ENCODE data around the gene C3orf22.
"Not testable (repeated sequence)": the region's sequence is repeated elsewhere in the genome, so short reads cannot be mapped to it uniquely, and the experiment has no call there.

The C3orf22 gene

GRCh38 chr3:126599101-126599500 lies 40.4 kb upstream of the C3orf22 start:
- no peaks in the 10 kb centered on the region for H3K27me3 ChIP-seq (ENCODE audit: control insufficient read depth in 1 of 2, insufficient read depth in 1 of 2, low read length in 2 of 2)
- no peak overlapping the region for H4K91ac ChIP-seq (ENCODE audit: low read length)
- no peaks in the 10 kb centered on the region for H3K4me1 ChIP-seq (ENCODE audit: control insufficient read depth, insufficient read depth, low read depth, low read length)
- no peak overlapping the region for H3K4me2 ChIP-seq (ENCODE audit: low read length, poor library complexity, severe bottlenecking)
- DNase-seq, result no peak
- H3K9ac ChIP-seq (ENCODE audit: low read length), result no peak overlapping the region
- no peak overlapping the region for H3K4ac ChIP-seq (ENCODE audit: low read depth in 1 of 2, low read length in 2 of 2)
- H3K9me3 ChIP-seq (ENCODE audit: control insufficient read depth, low read length), result peaks cover 16% of the 10 kb centered on the region
- H3K4me3 ChIP-seq (ENCODE audit: insufficient read depth in 1 of 2, low read depth in 1 of 2, low read length in 2 of 2), result no peak overlapping the region
- peaks cover 0 to 5% of the 10 kb centered on the region in 2 experiments for H3K36me3 ChIP-seq (ENCODE audit: control insufficient read depth in 1 of 2, insufficient read depth in 2 of 2, low read depth in 1 of 2, low read length in 2 of 2)
- H3K27ac ChIP-seq (ENCODE audit: low read length, poor library complexity, severe bottlenecking), result no peak overlapping the region
- no peak overlapping the region for H3K18ac ChIP-seq (ENCODE audit: low read depth in 1 of 2, low read length in 2 of 2)
- H2BK15ac ChIP-seq (ENCODE audit: low read depth, poor library complexity, severe bottlenecking), result no peak overlapping the region
- H3K23ac ChIP-seq (ENCODE audit: low read length in 2 of 2), result no peak overlapping the region
- no peak overlapping the region for H2BK120ac ChIP-seq (ENCODE audit: low read depth, low read length)
- no peaks in the 10 kb centered on the region for H3K79me1 ChIP-seq (replicated peaks; ENCODE audit: low read length, poor library complexity, severe bottlenecking)
- no peak overlapping the region for H2AK5ac ChIP-seq (ENCODE audit: low read length, severe bottlenecking)
- H2BK5ac ChIP-seq (ENCODE audit: low read depth, low read length, poor library complexity, severe bottlenecking), result no peak overlapping the region
- no peak overlapping the region for H4K8ac ChIP-seq (ENCODE audit: low read length)
- H2BK12ac ChIP-seq (ENCODE audit: low read length in 2 of 2), result no peak overlapping the region
- WGBS, result 41% methylated on average over 1 of the region's 1 CpG
- H2AFZ ChIP-seq (ENCODE audit: low read depth, low read length), result peak overlapping the region; percentile 27
- no peak overlapping the region for H3K14ac ChIP-seq (ENCODE audit: low read length in 2 of 2)

- H3K14ac ChIP-seq (ENCODE audit: low read length in 2 of 2); H4K8ac ChIP-seq (ENCODE audit: low read length); H3K4me2 ChIP-seq (ENCODE audit: low read length, poor library complexity, severe bottlenecking); H3K4ac ChIP-seq (ENCODE audit: low read depth in 1 of 2, low read length in 2 of 2); H3K23ac ChIP-seq (ENCODE audit: low read length in 2 of 2); H3K36me3 ChIP-seq (ENCODE audit: control insufficient read depth in 1 of 2, insufficient read depth in 2 of 2, low read depth in 1 of 2, low read length in 2 of 2); H3K27ac ChIP-seq (ENCODE audit: low read length, poor library complexity, severe bottlenecking); H3K27me3 ChIP-seq (ENCODE audit: control insufficient read depth in 1 of 2, insufficient read depth in 1 of 2, low read length in 2 of 2); H2BK15ac ChIP-seq (ENCODE audit: low read depth, poor library complexity, severe bottlenecking); H3K79me1 ChIP-seq (replicated peaks; ENCODE audit: low read length, poor library complexity, severe bottlenecking); H3K4me3 ChIP-seq (ENCODE audit: insufficient read depth in 1 of 2, low read depth in 1 of 2, low read length in 2 of 2); H2BK120ac ChIP-seq (ENCODE audit: low read depth, low read length); DNase-seq; H2BK12ac ChIP-seq (ENCODE audit: low read length in 2 of 2); H4K91ac ChIP-seq (ENCODE audit: low read length); H2BK5ac ChIP-seq (ENCODE audit: low read depth, low read length, poor library complexity, severe bottlenecking); H3K9ac ChIP-seq (ENCODE audit: low read length); H3K18ac ChIP-seq (ENCODE audit: low read depth in 1 of 2, low read length in 2 of 2); H2AK5ac ChIP-seq (ENCODE audit: low read length, severe bottlenecking); H2AFZ ChIP-seq (ENCODE audit: low read depth, low read length); H3K4me1 ChIP-seq (ENCODE audit: control insufficient read depth, insufficient read depth, low read depth, low read length): not testable (repeated sequence)
- WGBS, result 97% methylated on average over 4 of the region's 4 CpGs
- peaks cover 30% of the 10 kb centered on the region for H3K9me3 ChIP-seq (ENCODE audit: control insufficient read depth, low read length)
These were observed 36.7 kb upstream of the C3orf22 start for GRCh38 chr3:126595479-126595878.

- H4K91ac ChIP-seq (ENCODE audit: low read length); H4K8ac ChIP-seq (ENCODE audit: low read length); DNase-seq; H2AK5ac ChIP-seq (ENCODE audit: low read length, severe bottlenecking); H3K36me3 ChIP-seq (ENCODE audit: control insufficient read depth in 1 of 2, insufficient read depth in 2 of 2, low read depth in 1 of 2, low read length in 2 of 2); H3K27me3 ChIP-seq (ENCODE audit: control insufficient read depth in 1 of 2, insufficient read depth in 1 of 2, low read length in 2 of 2); H3K4me2 ChIP-seq (ENCODE audit: low read length, poor library complexity, severe bottlenecking); H3K9ac ChIP-seq (ENCODE audit: low read length); H3K4me3 ChIP-seq (ENCODE audit: insufficient read depth in 1 of 2, low read depth in 1 of 2, low read length in 2 of 2); H2BK5ac ChIP-seq (ENCODE audit: low read depth, low read length, poor library complexity, severe bottlenecking); H2AFZ ChIP-seq (ENCODE audit: low read depth, low read length); H3K27ac ChIP-seq (ENCODE audit: low read length, poor library complexity, severe bottlenecking); H2BK15ac ChIP-seq (ENCODE audit: low read depth, poor library complexity, severe bottlenecking); H3K18ac ChIP-seq (ENCODE audit: low read depth in 1 of 2, low read length in 2 of 2); H2BK12ac ChIP-seq (ENCODE audit: low read length in 2 of 2); H2BK120ac ChIP-seq (ENCODE audit: low read depth, low read length); H3K4me1 ChIP-seq (ENCODE audit: control insufficient read depth, insufficient read depth, low read depth, low read length); H3K4ac ChIP-seq (ENCODE audit: low read depth in 1 of 2, low read length in 2 of 2); H3K23ac ChIP-seq (ENCODE audit: low read length in 2 of 2); H3K14ac ChIP-seq (ENCODE audit: low read length in 2 of 2); H3K79me1 ChIP-seq (replicated peaks; ENCODE audit: low read length, poor library complexity, severe bottlenecking): not testable (repeated sequence)
- 69% methylated on average over 5 of the region's 5 CpGs for WGBS
- H3K9me3 ChIP-seq (ENCODE audit: control insufficient read depth, low read length), result peaks cover 28% of the 10 kb centered on the region
These were observed 32.8 kb upstream of the C3orf22 start for GRCh38 chr3:126591515-126591914.

- no peaks in the 10 kb centered on the region for H3K36me3 ChIP-seq (ENCODE audit: control insufficient read depth in 1 of 2, insufficient read depth in 2 of 2, low read depth in 1 of 2, low read length in 2 of 2)
- no peak overlapping the region for H4K8ac ChIP-seq (ENCODE audit: low read length)
- H2BK5ac ChIP-seq (ENCODE audit: low read depth, low read length, poor library complexity, severe bottlenecking), result no peak overlapping the region
- no peak overlapping the region for H3K18ac ChIP-seq (ENCODE audit: low read depth in 1 of 2, low read length in 2 of 2)
- H2AK5ac ChIP-seq (ENCODE audit: low read length, severe bottlenecking), result no peak overlapping the region
- no peak overlapping the region for H3K4ac ChIP-seq (ENCODE audit: low read depth in 1 of 2, low read length in 2 of 2)
- no peak overlapping the region for H3K14ac ChIP-seq (ENCODE audit: low read length in 2 of 2)
- H3K9me3 ChIP-seq (ENCODE audit: control insufficient read depth, low read length), result no peaks in the 10 kb centered on the region
- no peaks in the 10 kb centered on the region for H3K79me1 ChIP-seq (replicated peaks; ENCODE audit: low read length, poor library complexity, severe bottlenecking)
- no peak overlapping the region for H3K23ac ChIP-seq (ENCODE audit: low read length in 2 of 2)
- no peak overlapping the region for H3K27ac ChIP-seq (ENCODE audit: low read length, poor library complexity, severe bottlenecking)
- H4K91ac ChIP-seq (ENCODE audit: low read length), result no peak overlapping the region
- H2BK120ac ChIP-seq (ENCODE audit: low read depth, low read length), result no peak overlapping the region
- H3K4me2 ChIP-seq (ENCODE audit: low read length, poor library complexity, severe bottlenecking), result no peak overlapping the region
- no peak overlapping the region for H2BK12ac ChIP-seq (ENCODE audit: low read length in 2 of 2)
- WGBS, result 85% methylated on average over 4 of the region's 4 CpGs
- no peak overlapping the region for H2AFZ ChIP-seq (ENCODE audit: low read depth, low read length)
- DNase-seq, result no peak
- H3K4me3 ChIP-seq (ENCODE audit: insufficient read depth in 1 of 2, low read depth in 1 of 2, low read length in 2 of 2), result no peak overlapping the region
- no peaks in the 10 kb centered on the region for H3K4me1 ChIP-seq (ENCODE audit: control insufficient read depth, insufficient read depth, low read depth, low read length)
- no peak overlapping the region for H3K9ac ChIP-seq (ENCODE audit: low read length)
- H3K27me3 ChIP-seq (ENCODE audit: control insufficient read depth in 1 of 2, insufficient read depth in 1 of 2, low read length in 2 of 2), result peaks cover 0 to 15% of the 10 kb centered on the region in 2 experiments
- H2BK15ac ChIP-seq (ENCODE audit: low read depth, poor library complexity, severe bottlenecking), result no peak overlapping the region
These were observed 23.6 kb upstream of the C3orf22 start for GRCh38 chr3:126582311-126582710.
